Thyroid gland (tissue), 4 donors: ENCODE data around the gene ITGB1BP1.

Experiments
- POLR2A ChIP-seq, 2 donors: fragments of 450-650 bp; IDR thresholded peaks; one replicate each; pipeline ENCODE4 v1.6.1; 2017; ENCODE audit warnings: antibody characterized with exemption in 2 of 2, mild to moderate bottlenecking in 2 of 2, moderate library complexity in 1 of 2
- TF ChIP-seq, protein P1 (sequence below), 6 experiments: fragments of 200-600 bp in 3 of 6; fragments of 450-650 bp in 3 of 6; sonication (generic) in 3 of 6; IDR thresholded peaks; one replicate each; pipeline ENCODE4 v1.5.1; 2016 to 2019; ENCODE audit warnings: antibody characterized with exemption in 6 of 6, mild to moderate bottlenecking in 2 of 6, inconsistent platforms in 1 of 6, moderate library complexity in 1 of 6

DNA sequence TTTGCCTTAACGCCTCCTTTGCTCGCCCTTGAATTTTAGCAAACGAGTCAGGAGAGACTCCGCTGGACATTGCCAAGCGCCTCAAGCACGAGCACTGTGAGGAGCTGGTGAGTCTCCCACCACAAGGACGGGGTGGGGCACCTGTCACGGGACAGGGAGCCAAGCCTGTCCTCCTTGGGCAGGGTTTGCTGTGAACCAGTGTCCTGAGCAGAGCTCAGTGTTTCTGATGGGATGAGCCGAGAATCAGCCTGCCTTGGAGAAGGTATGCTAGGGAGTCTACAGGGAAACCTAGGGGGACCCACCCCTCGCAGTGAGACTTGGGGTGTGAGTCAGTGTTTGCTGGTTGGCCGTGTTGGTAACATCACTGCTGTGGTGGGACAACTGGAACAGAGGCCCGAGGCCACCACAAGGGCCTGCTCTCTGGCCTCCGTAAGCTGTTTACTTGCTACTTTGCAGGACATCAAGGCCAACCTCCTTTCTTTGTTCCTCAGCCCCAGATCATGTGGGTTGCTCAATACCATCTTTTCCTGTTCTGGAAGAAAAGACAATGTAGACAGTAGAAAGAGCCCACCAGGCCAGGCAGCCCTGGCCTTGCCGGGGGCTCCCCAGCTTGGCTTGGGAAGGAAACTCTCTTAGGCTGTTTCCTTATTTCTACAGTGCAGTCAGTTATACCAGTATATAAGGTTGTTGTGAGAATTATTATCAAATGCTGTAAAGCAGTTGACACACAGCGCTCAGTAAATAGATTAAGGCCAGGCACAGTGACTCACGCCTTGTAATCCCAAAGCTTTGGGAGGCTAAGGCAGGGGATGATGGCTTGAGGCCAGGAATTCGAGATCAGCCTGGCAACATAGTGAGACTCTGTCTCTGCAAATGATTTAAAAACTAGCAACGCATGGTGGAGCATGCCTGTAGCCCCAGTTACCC is 42.4 kb downstream of the ITGB1BP1 start:
- no peak for TF ChIP-seq POLR2A (IDR thresholded peaks at IDR 0.05)
- TF ChIP-seq, protein P1, sequence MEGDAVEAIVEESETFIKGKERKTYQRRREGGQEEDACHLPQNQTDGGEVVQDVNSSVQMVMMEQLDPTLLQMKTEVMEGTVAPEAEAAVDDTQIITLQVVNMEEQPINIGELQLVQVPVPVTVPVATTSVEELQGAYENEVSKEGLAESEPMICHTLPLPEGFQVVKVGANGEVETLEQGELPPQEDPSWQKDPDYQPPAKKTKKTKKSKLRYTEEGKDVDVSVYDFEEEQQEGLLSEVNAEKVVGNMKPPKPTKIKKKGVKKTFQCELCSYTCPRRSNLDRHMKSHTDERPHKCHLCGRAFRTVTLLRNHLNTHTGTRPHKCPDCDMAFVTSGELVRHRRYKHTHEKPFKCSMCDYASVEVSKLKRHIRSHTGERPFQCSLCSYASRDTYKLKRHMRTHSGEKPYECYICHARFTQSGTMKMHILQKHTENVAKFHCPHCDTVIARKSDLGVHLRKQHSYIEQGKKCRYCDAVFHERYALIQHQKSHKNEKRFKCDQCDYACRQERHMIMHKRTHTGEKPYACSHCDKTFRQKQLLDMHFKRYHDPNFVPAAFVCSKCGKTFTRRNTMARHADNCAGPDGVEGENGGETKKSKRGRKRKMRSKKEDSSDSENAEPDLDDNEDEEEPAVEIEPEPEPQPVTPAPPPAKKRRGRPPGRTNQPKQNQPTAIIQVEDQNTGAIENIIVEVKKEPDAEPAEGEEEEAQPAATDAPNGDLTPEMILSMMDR (IDR thresholded peaks at IDR 0.05) = no peak
